ENCODE data around the gene SRXN1. TPM values are rescaled to one million over a fixed set of nuclear protein-coding genes. Genes with fewer than 3 reads are reported as not detected.
A peak's percentile ranks its signal among the peaks of the same experiment; 100 is the strongest.
"Not testable (repeated sequence)": the region's sequence is repeated elsewhere in the genome, so short reads cannot be mapped to it uniquely, and the experiment has no call there.

SRXN1 gene
- total RNA-seq, 4 donors from 2014 or later, result 54.3 to 212 (median 135) TPM

GRCh38 chr20:646107-646867 is 6.7 kb downstream of the SRXN1 start:
- 78 to 88% methylated on average over 10 of the region's 10 CpGs for WGBS, 2 donors
- Histone ChIP-seq H3K27ac (no peak overlapping the region), H3K36me3 (peaks cover 22 to 32% of the 10 kb centered on the region in 2 donors), H3K9me3 (no peaks in the 10 kb centered on the region), H3K4me3 (replicated peaks in 1 of 3) (no peak overlapping the region), H3K27me3 (no peaks in the 10 kb centered on the region), H3K4me1 (peaks cover 11 to 15% of the 10 kb centered on the region in 2 donors)
- TF ChIP-seq CTCF (IDR thresholded peaks at IDR 0.05), result no peak
- no peak for TF ChIP-seq POLR2A (IDR thresholded peaks at IDR 0.05)
- DNase-seq, result no peak
- intact Hi-C loops (cut with DNase I), result loop anchor here (5.0 to 10.0 kb wide), 3 partner anchors 84 to 291 kb away; partner anchors contain the start of gene TBC1D20

GRCh38 chr20:645318-646106 is 7.5 kb downstream of the SRXN1 start:
- Histone ChIP-seq H3K4me1 (peaks cover 11 to 12% of the 10 kb centered on the region in 2 donors), H3K36me3 (peaks cover 22 to 30% of the 10 kb centered on the region in 2 donors), H3K27ac (no peak overlapping the region), H3K9me3 (no peaks in the 10 kb centered on the region), H3K4me3 (replicated peaks in 1 of 3) (no peak overlapping the region), H3K27me3 (no peaks in the 10 kb centered on the region)
- TF ChIP-seq POLR2A (IDR thresholded peaks at IDR 0.05), result no peak
- peak; percentile 69 to 95 (median 84) for TF ChIP-seq CTCF (IDR thresholded peaks at IDR 0.05)
- peak; percentile 57 to 61 for DNase-seq
- WGBS, 2 donors, result 19 to 20% methylated on average over 15 to 16 of the region's 20 CpGs
- intact Hi-C loops (cut with DNase I), result loop anchor here (5.0 to 10.0 kb wide), 3 partner anchors 83 to 291 kb away; partner anchors contain the start of gene TBC1D20

- Histone ChIP-seq H3K4me1 (peaks cover 11 to 12% of the 10 kb centered on the region in 2 donors), H3K36me3 (peaks cover 18 to 23% of the 10 kb centered on the region in 2 donors), H3K27ac (no peak overlapping the region), H3K4me3 (replicated peaks in 1 of 3) (no peak overlapping the region), H3K9me3 (no peaks in the 10 kb centered on the region), H3K27me3 (no peaks in the 10 kb centered on the region)
- TF ChIP-seq POLR2A (IDR thresholded peaks at IDR 0.05), result no peak
- no peak for TF ChIP-seq CTCF (IDR thresholded peaks at IDR 0.05)
- intact Hi-C loops (cut with DNase I), result loop anchor here (5.0 to 10.0 kb wide), 3 partner anchors 83 to 290 kb away; partner anchors contain the start of gene TBC1D20
- no peak for DNase-seq
- WGBS, 2 donors, result 87 to 90% methylated on average over 11 of the region's 11 CpGs
Observed at GRCh38 chr20:644692-645317, 8.2 kb downstream of the SRXN1 start.

DNA sequence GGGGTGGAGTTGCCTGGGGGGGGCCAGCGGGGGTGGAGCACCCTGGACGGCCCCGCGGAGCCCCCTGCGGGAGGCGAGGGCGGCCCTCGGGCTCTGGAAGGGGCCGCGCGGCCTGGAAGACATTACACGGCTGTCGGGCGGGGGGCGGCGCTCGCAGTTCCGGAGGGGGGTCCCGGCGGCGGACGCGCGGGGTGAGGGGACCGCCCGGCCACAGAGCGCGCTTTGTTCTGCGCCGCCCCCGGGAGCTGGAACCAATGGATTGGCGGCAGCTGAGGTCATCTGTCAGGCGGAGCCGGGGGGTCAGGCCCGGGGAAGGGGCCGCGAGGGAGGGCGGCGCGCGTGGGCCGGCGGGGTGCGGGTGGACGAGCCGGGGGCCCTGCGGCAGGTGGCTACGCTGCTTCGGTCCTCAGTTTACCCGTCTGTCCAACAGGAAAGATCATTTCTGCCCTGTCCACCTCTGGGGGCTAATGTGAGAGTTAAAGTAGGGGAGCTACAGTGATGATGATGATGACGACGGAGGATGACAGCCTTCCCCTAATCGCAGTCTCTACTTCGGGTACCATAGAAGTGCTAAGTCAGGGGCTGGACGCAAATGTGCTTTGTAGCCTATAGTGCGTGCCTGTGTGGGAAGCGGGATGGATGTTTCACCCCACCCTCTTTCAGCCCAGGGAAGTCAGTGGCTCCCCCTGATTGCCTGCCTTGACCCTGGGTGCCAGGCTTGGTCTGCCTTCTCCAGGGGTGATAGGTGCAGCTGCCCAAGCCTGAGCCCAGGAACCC is 10.4 kb downstream of the SRXN1 start:
- WGBS, 2 donors, result 30 to 31% methylated on average over 6 to 28 of the region's 57 CpGs

DNA sequence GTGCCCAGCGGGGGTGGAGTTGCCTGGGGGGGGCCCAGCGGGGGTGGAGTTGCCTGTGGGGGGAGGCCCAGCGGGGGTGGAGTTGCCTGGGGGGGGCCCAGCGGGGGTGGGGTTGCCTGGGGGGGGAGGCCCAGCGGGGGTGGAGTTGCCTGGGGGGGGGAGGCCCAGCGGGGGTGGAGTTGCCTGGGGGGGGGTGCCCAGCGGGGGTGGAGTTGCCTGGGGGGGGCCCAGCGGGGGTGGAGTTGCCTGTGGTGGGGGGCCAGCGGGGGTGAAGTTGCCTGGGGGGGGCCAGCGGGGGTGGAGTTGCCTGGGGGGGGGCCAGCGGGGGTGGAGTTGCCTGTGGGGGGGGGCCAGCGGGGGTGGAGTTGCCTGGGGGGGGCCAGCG is 11.0 kb downstream of the SRXN1 start:
- not testable (repeated sequence) for H3K27me3 ChIP-seq, H3K36me3 ChIP-seq, H3K27ac ChIP-seq, DNase-seq, H3K9me3 ChIP-seq
- intact Hi-C loops (cut with DNase I), result loop anchor here (10.0 kb wide), 2 partner anchors 177 to 287 kb away; partner anchors contain the start of gene TBC1D20
- no CpG with 5 or more reads among the region's 13 CpGs for WGBS, 2 donors
- H3K4me3 ChIP-seq (replicated peaks in 1 of 3), result peak overlapping the region in 1 of 3 donors; percentile 38
- H3K4me1 ChIP-seq, result peaks cover 11 to 12% of the 10 kb centered on the region in 2 donors

More for the DNA sequence above, 10.4 kb downstream of the SRXN1 start:
- Histone ChIP-seq H3K9me3 (no peaks in the 10 kb centered on the region), H3K27me3 (no peaks in the 10 kb centered on the region), H3K4me1 (peaks cover 11 to 12% of the 10 kb centered on the region in 2 donors), H3K27ac (no peak overlapping the region), H3K36me3 (peaks cover 3 to 6% of the 10 kb centered on the region in 2 donors), H3K4me3 (replicated peaks in 1 of 3) (peak overlapping the region in 1 of 3 donors; percentile 38)
- DNase-seq, result peak; percentile 28 to 33
- TF ChIP-seq CTCF (IDR thresholded peaks at IDR 0.05), result no peak
- TF ChIP-seq POLR2A (IDR thresholded peaks at IDR 0.05), result no peak
- intact Hi-C loops (cut with DNase I), result loop anchor here (10.0 kb wide), 2 partner anchors 178 to 288 kb away; partner anchors contain the start of gene TBC1D20

Data from thyroid gland (tissue), 4 donors.